Calu3 (cell line): ENCODE measurements around the gene OR51G2. TPM values are rescaled to one million over a fixed set of nuclear protein-coding genes. Genes with fewer than 3 reads are reported as not detected.

Source experiments
- BruUV-seq: library from RNA; stranded (reverse); fragments of 400-500 nt; replicated peaks from 2 replicates; lab custom pipeline; 2021; lab: Mats Ljungman, UMichigan
- CTCF ChIA-PET: fragments of 300-600 bp; sonication (Branson Sonifier 250); formaldehyde crosslinking; loops from one replicate; lab custom pipeline; 2022; ENCODE audit warnings: antibody characterized with exemption; lab: Charles Lee
- DNase-seq: peaks from one replicate; pipeline ENCODE4 v3.0.0; 2022
- H3K27ac Mint-ChIP-seq: one replicate; pipeline ENCODE4 v1.8.0; 2022; ENCODE audit warnings: mixed read lengths; ENCODE audit not compliant: unreplicated experiment
- H3K27me3 Mint-ChIP-seq: one replicate; pipeline ENCODE4 v1.8.0; 2022; ENCODE audit warnings: mixed read lengths; ENCODE audit not compliant: unreplicated experiment
- H3K36me3 Mint-ChIP-seq: one replicate; pipeline ENCODE4 v1.8.0; 2022; ENCODE audit warnings: mild to moderate bottlenecking, moderate library complexity, mixed read lengths; ENCODE audit not compliant: insufficient read depth, unreplicated experiment
- H3K4me1 Mint-ChIP-seq: one replicate; pipeline ENCODE4 v1.8.0; 2022; ENCODE audit warnings: mild to moderate bottlenecking, low read depth, mixed read lengths; ENCODE audit not compliant: unreplicated experiment
- H3K4me3 Mint-ChIP-seq: one replicate; pipeline ENCODE4 v1.8.0; 2022; ENCODE audit warnings: mild to moderate bottlenecking, low read depth, moderate library complexity, mixed read lengths; ENCODE audit not compliant: unreplicated experiment
- H3K9me3 Mint-ChIP-seq: one replicate; pipeline ENCODE4 v1.8.0; 2022; ENCODE audit warnings: low read depth, mixed read lengths; ENCODE audit not compliant: unreplicated experiment
- intact Hi-C: fragments of 100-400 bp; cut with micrococcal nuclease; formaldehyde crosslinking; loops from one replicate; pipeline ENCODE4 v1.10.0; 2022; ENCODE audit not compliant: unreplicated experiment
- total RNA-seq: library from RNA; stranded (reverse); gene quantifications from 2 replicates; pipeline ENCODE4 v1.2.3, GENCODE V29; 2022
- TF ChIP-seq, protein P1 (sequence below): fragments of 200-600 bp; IDR thresholded peaks from one replicate; pipeline ENCODE4 v1.8.0; 2022; ENCODE audit warnings: antibody characterized with exemption; ENCODE audit not compliant: unreplicated experiment

The OR51G2 gene
- total RNA-seq, 1 experiment from 2014 or later = not detected

DNA sequence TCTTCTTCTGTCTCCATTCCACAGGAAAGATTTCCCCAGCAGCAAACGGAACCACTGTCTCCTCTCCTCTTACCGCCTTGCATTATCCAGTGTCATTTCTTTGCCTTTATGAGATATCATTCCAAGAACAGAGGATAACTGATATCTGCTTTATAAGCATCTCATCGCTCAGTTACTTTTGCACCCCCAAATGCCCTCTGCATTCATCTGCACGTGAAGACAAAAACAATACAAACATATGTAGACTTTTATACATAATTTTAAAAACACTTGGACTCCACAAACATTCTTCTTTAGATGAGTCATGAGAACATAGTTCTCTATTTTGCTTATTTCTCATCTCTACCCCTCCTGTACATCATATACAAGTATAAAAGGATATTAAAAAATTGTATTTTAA is 38.0 kb downstream of the OR51G2 start:
- no peaks in the 10 kb centered on the region for H3K4me1 Mint-ChIP-seq
- no peaks in the 10 kb centered on the region for H3K36me3 Mint-ChIP-seq
- no peak overlapping the region for H3K27ac Mint-ChIP-seq
- H3K27me3 Mint-ChIP-seq = no peaks in the 10 kb centered on the region
- no peaks in the 10 kb centered on the region for H3K9me3 Mint-ChIP-seq
- no TSS peak for BruUV-seq
- CTCF ChIA-PET = no interaction called here
- no peak for DNase-seq
- TF ChIP-seq, protein P1, sequence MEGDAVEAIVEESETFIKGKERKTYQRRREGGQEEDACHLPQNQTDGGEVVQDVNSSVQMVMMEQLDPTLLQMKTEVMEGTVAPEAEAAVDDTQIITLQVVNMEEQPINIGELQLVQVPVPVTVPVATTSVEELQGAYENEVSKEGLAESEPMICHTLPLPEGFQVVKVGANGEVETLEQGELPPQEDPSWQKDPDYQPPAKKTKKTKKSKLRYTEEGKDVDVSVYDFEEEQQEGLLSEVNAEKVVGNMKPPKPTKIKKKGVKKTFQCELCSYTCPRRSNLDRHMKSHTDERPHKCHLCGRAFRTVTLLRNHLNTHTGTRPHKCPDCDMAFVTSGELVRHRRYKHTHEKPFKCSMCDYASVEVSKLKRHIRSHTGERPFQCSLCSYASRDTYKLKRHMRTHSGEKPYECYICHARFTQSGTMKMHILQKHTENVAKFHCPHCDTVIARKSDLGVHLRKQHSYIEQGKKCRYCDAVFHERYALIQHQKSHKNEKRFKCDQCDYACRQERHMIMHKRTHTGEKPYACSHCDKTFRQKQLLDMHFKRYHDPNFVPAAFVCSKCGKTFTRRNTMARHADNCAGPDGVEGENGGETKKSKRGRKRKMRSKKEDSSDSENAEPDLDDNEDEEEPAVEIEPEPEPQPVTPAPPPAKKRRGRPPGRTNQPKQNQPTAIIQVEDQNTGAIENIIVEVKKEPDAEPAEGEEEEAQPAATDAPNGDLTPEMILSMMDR = no peak
- no peak overlapping the region for H3K4me3 Mint-ChIP-seq
- intact Hi-C loops = no loop called here

DNA sequence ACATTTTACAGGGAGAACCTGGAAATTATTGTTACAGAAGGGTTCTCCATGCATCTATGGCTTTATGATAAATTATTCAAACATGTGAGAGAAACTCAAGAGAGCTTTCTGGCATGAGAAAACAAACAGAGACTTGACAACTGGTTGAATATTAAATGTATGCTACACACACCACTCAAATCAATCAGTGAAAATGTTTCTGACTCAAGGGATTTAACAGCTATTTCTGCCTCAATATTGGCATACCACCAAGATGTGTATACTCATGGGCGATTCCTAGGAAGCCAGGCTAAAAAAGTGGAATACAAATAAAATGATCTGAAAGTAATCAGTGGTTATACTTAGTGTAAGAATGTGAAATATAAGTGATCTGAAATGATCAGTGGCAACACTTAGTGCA is 53.3 kb downstream of the OR51G2 start:
- Mint-ChIP-seq H3K4me3 (no peak overlapping the region), H3K4me1 (no peaks in the 10 kb centered on the region), H3K27me3 (no peaks in the 10 kb centered on the region), H3K27ac (no peak overlapping the region), H3K9me3 (peaks cover 5% of the 10 kb centered on the region), H3K36me3 (no peaks in the 10 kb centered on the region)
- no TSS peak for BruUV-seq
- TF ChIP-seq, protein P1 = no peak
- DNase-seq = no peak
- intact Hi-C loops = no loop called here
- CTCF ChIA-PET = no interaction called here

DNA sequence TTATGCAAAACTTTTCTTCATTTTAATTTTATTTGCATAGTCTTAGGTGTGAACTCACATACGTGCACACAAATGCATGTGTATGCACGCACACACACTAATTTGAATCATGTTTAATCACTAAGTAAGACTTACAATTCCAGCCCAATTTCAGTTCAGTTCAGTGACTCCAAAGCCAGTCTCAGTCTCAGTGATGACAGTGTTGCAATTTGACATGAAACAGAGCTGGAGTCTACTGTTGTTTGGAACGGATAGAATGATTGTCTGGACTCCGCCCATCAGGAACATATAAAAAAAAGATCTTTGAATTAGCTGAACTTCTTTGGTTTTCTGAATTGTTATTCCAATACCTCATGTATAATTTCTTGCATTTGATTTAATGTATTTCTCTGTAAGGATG is 55.3 kb downstream of the OR51G2 start:
- no peaks in the 10 kb centered on the region for H3K27me3 Mint-ChIP-seq
- H3K27ac Mint-ChIP-seq = no peak overlapping the region
- no peak overlapping the region for H3K4me3 Mint-ChIP-seq
- intact Hi-C loops = no loop called here
- BruUV-seq = no TSS peak
- CTCF ChIA-PET = no interaction called here
- peaks cover 11% of the 10 kb centered on the region for H3K9me3 Mint-ChIP-seq
- TF ChIP-seq, protein P1 = no peak
- no peak for DNase-seq
- no peaks in the 10 kb centered on the region for H3K4me1 Mint-ChIP-seq
- H3K36me3 Mint-ChIP-seq = no peaks in the 10 kb centered on the region

Other genes starting within 250 kb of the OR51G2 start
- gene OR51E2, start 221.5 kb downstream of the OR51G2 start, total RNA-seq = not detected in 2 replicates
- not detected in 2 replicates for gene MMP26, start 214.6 kb downstream of the OR51G2 start, total RNA-seq
- gene OR51F1, start 149.4 kb downstream of the OR51G2 start, total RNA-seq = not detected in 2 replicates
- gene OR52R1, start 115.0 kb downstream of the OR51G2 start, total RNA-seq = not detected in 2 replicates
- gene OR51F2, start 98.0 kb downstream of the OR51G2 start, total RNA-seq = not detected in 2 replicates
- gene OR51S1, start 70.1 kb downstream of the OR51G2 start, total RNA-seq = not detected in 2 replicates
- not detected in 2 replicates for gene OR51T1, start 37.5 kb downstream of the OR51G2 start, total RNA-seq
- gene OR51A7, start 15.6 kb downstream of the OR51G2 start, total RNA-seq = not detected in 2 replicates
- not detected in 2 replicates for gene OR51G1, start 5.0 kb upstream of the OR51G2 start, total RNA-seq
- gene OR51A4, start 28.3 kb upstream of the OR51G2 start, total RNA-seq = not detected in 2 replicates
- not detected in 2 replicates for gene OR51A2, start 36.4 kb upstream of the OR51G2 start, total RNA-seq
- gene OR51L1, start 75.5 kb upstream of the OR51G2 start, total RNA-seq = not detected in 2 replicates
- not detected in 2 replicates for gene OR52J3, start 127.2 kb upstream of the OR51G2 start, total RNA-seq
- not detected in 2 replicates for gene OR52E2, start 140.3 kb upstream of the OR51G2 start, total RNA-seq
- not detected in 2 replicates for gene OR52E1, start 150.2 kb upstream of the OR51G2 start, total RNA-seq
- not detected in 2 replicates for gene OR52A5, start 219.0 kb upstream of the OR51G2 start, total RNA-seq
- gene OR52A1, start 235.4 kb upstream of the OR51G2 start, total RNA-seq = not detected in 2 replicates